CD4-positive, alpha-beta T cell treated with Interleukin-4 for 4 hours (primary cell): ENCODE data around the gene C5orf24.
"Not testable (repeated sequence)": the region's sequence is repeated elsewhere in the genome, so short reads cannot be mapped to it uniquely, and the experiment has no call there.

Experiments
- DNase-seq: peaks from one replicate; pipeline ENCODE4 v3.0.0-alpha.2; 2020

Gene C5orf24

GRCh38 chr5:134845852-134846640 lies at the start of gene C5orf24:
Gene C5orf24, plus strand, starts transcription at chr5:134845968. Its CDS starts 8,933 bp downstream, at chr5:134854901.
- DNase-seq = peak; percentile 94

- no peak for DNase-seq
These were observed 47.3 kb upstream of the C5orf24 start for GRCh38 chr5:134798468-134798867.

- no peak for DNase-seq
These were observed 41.9 kb upstream of the C5orf24 start for GRCh38 chr5:134803821-134804220.

- peak; percentile 18 for DNase-seq
These were observed 32.4 kb upstream of the C5orf24 start for GRCh38 chr5:134813407-134813806.

GRCh38 chr5:134813827-134814226 lies 31.9 kb upstream of the C5orf24 start:
- DNase-seq = peak; percentile 14

GRCh38 chr5:134817006-134817405 lies 28.8 kb upstream of the C5orf24 start:
- DNase-seq = no peak

- no peak for DNase-seq
These were observed 27.0 kb upstream of the C5orf24 start for GRCh38 chr5:134818776-134819175.

- no peak for DNase-seq
These were observed 26.3 kb upstream of the C5orf24 start for GRCh38 chr5:134819407-134819963.

GRCh38 chr5:134821841-134822240 lies 23.9 kb upstream of the C5orf24 start:
- no peak for DNase-seq

GRCh38 chr5:134824681-134825080 lies 21.1 kb upstream of the C5orf24 start:
- DNase-seq = no peak

- no peak for DNase-seq
These were observed 20.6 kb upstream of the C5orf24 start for GRCh38 chr5:134825212-134825611.

GRCh38 chr5:134833340-134834032 lies 12.3 kb upstream of the C5orf24 start:
- DNase-seq = no peak

- no peak for DNase-seq
These were observed 10.1 kb upstream of the C5orf24 start for GRCh38 chr5:134835623-134836022.

GRCh38 chr5:134837530-134838181 lies 8.1 kb upstream of the C5orf24 start:
- no peak for DNase-seq

GRCh38 chr5:134838361-134838760 lies 7.4 kb upstream of the C5orf24 start:
- not testable (repeated sequence) for DNase-seq

- DNase-seq = no peak
These were observed 5.0 kb upstream of the C5orf24 start for GRCh38 chr5:134840811-134841210.

GRCh38 chr5:134844252-134844651 lies 1.5 kb upstream of the C5orf24 start:
- DNase-seq = no peak

GRCh38 chr5:134845335-134845851 lies 375 bp upstream of the C5orf24 start:
- no peak for DNase-seq

- peak; percentile 12 for DNase-seq
These were observed 833 bp downstream of the C5orf24 start for GRCh38 chr5:134846641-134846960.

GRCh38 chr5:134849434-134849933 lies 3.7 kb downstream of the C5orf24 start:
- DNase-seq = not testable (repeated sequence)

GRCh38 chr5:134851307-134851923 lies 5.6 kb downstream of the C5orf24 start:
- DNase-seq = no peak

GRCh38 chr5:134856465-134856864 lies 10.7 kb downstream of the C5orf24 start:
- DNase-seq = not testable (repeated sequence)

GRCh38 chr5:134857401-134857800 lies 11.6 kb downstream of the C5orf24 start:
- no peak for DNase-seq
